HFFc6 (cell line): Measurements from ENCODE around the gene FGF22. TPM values are rescaled to one million over a fixed set of nuclear protein-coding genes. Genes with fewer than 3 reads are reported as not detected.

Source experiments
- DNase-seq: peaks from one replicate; pipeline ENCODE4 v3.0.0-alpha.2; 2018
- H3K27ac Mint-ChIP-seq: 2 replicates; pipeline ENCODE4 v1.8.0; 2020; ENCODE audit warnings: mild to moderate bottlenecking, mixed read lengths
- H3K27me3 Mint-ChIP-seq: 2 replicates; pipeline ENCODE4 v1.8.0; 2021; ENCODE audit warnings: mild to moderate bottlenecking, moderate library complexity, mixed read lengths; ENCODE audit not compliant: insufficient read depth
- H3K36me3 Mint-ChIP-seq: 2 replicates; pipeline ENCODE4 v1.8.0; 2021; ENCODE audit warnings: low read depth, mixed read lengths
- H3K4me1 Mint-ChIP-seq: 2 replicates; pipeline ENCODE4 v1.8.0; 2020; ENCODE audit warnings: low read depth, mixed read lengths
- H3K4me3 Mint-ChIP-seq: 2 replicates; pipeline ENCODE4 v1.8.0; 2020; ENCODE audit warnings: mild to moderate bottlenecking, moderate library complexity, mixed read lengths
- H3K9me3 Mint-ChIP-seq: 2 replicates; pipeline ENCODE4 v1.8.0; 2020; ENCODE audit warnings: mild to moderate bottlenecking, mixed read lengths
- CTCF ChIP-seq: fragments of 200-600 bp; sonication (generic); IDR thresholded peaks from 2 replicates; pipeline ENCODE4 v1.5.0; 2021; ENCODE audit warnings: antibody characterized with exemption, mild to moderate bottlenecking
- total RNA-seq, 6 experiments: library from RNA; stranded (reverse); fragmentation: NEBNext Ultra II Directional; extraction: Animal tissue kit (Norgen Biotek cat#: 25700); gene quantifications; 2 replicates in 1 of 6; 3 replicates in 5 of 6; pipeline ENCODE4 v1.2.3, GENCODE V29; 2021

Gene FGF22
- total RNA-seq, 6 experiments from 2014 or later = 0.17 to 0.18 TPM; not detected in 4

GRCh38 chr19:615619-616018 is 24.1 kb upstream of the FGF22 start:
- no peak for DNase-seq

GRCh38 chr19:616062-616700 is 23.5 kb upstream of the FGF22 start:
- Mint-ChIP-seq H3K4me1 (peaks cover 12% of the 10 kb centered on the region), H3K36me3 (peaks cover 13% of the 10 kb centered on the region), H3K27me3 (peaks cover 4% of the 10 kb centered on the region), H3K9me3 (no peaks in the 10 kb centered on the region), H3K27ac (no peak overlapping the region), H3K4me3 (no peak overlapping the region)
- TF ChIP-seq CTCF = no peak
- DNase-seq = no peak

More at GRCh38 chr19:615619-616018, 24.1 kb upstream of the FGF22 start:
- Mint-ChIP-seq H3K9me3 (no peaks in the 10 kb centered on the region), H3K4me3 (no peak overlapping the region), H3K36me3 (peaks cover 13% of the 10 kb centered on the region), H3K4me1 (peaks cover 18% of the 10 kb centered on the region), H3K27me3 (peaks cover 5% of the 10 kb centered on the region), H3K27ac (no peak overlapping the region)
- no peak for TF ChIP-seq CTCF

GRCh38 chr19:616747-617526 is 22.7 kb upstream of the FGF22 start:
- no peak for DNase-seq
- Mint-ChIP-seq H3K36me3 (peaks cover 13% of the 10 kb centered on the region), H3K4me1 (peaks cover 5% of the 10 kb centered on the region), H3K27ac (no peak overlapping the region), H3K4me3 (no peak overlapping the region), H3K9me3 (no peaks in the 10 kb centered on the region), H3K27me3 (peaks cover 4% of the 10 kb centered on the region)
- no peak for TF ChIP-seq CTCF

- no peak for DNase-seq
- no peak for TF ChIP-seq CTCF
- H3K4me3 Mint-ChIP-seq = no peak overlapping the region
- H3K9me3 Mint-ChIP-seq = no peaks in the 10 kb centered on the region
- peaks cover 3% of the 10 kb centered on the region for H3K27me3 Mint-ChIP-seq
- H3K4me1 Mint-ChIP-seq = no peaks in the 10 kb centered on the region
- peaks cover 13% of the 10 kb centered on the region for H3K36me3 Mint-ChIP-seq
- no peak overlapping the region for H3K27ac Mint-ChIP-seq
Observed at GRCh38 chr19:617551-618246, 22.0 kb upstream of the FGF22 start.

GRCh38 chr19:618247-618619 is 21.4 kb upstream of the FGF22 start:
- DNase-seq = no peak
- Mint-ChIP-seq H3K4me1 (no peaks in the 10 kb centered on the region), H3K4me3 (no peak overlapping the region), H3K36me3 (peaks cover 13% of the 10 kb centered on the region), H3K27ac (no peak overlapping the region), H3K9me3 (no peaks in the 10 kb centered on the region), H3K27me3 (no peaks in the 10 kb centered on the region; the same call in 1 of the 2 replicates)
- no peak for TF ChIP-seq CTCF
